Liver (tissue), 9 donors: ENCODE results near the gene KRT34. TPM values are rescaled to one million over a fixed set of nuclear protein-coding genes. Genes with fewer than 3 reads are reported as not detected.
"Not testable (repeated sequence)": the region's sequence is repeated elsewhere in the genome, so short reads cannot be mapped to it uniquely, and the experiment has no call there.

ENCODE experiments used
- DNase-seq: peaks from one replicate; pipeline ENCODE4 v3.0.0-alpha.2; 2017; ENCODE audit warnings: low spot score
- H3K27ac ChIP-seq, 2 donors: one replicate each; pipeline ENCODE4 v1.7.0; 2013; ENCODE audit warnings: inconsistent platforms in 2 of 2, low read length in 2 of 2, control low read depth in 1 of 2, low read depth in 1 of 2, mild to moderate bottlenecking in 1 of 2
- H3K27me3 ChIP-seq, 4 donors: one replicate each; pipeline versions ENCODE4 v1.6.1 to v1.7.0; 2013; ENCODE audit warnings: low read length in 3 of 4, inconsistent platforms in 1 of 4, mild to moderate bottlenecking in 1 of 4, moderate library complexity in 1 of 4; ENCODE audit not compliant: control insufficient read depth in 4 of 4, insufficient read depth in 4 of 4
- H3K36me3 ChIP-seq, 4 donors: one replicate each; pipeline versions ENCODE4 v1.6.1 to v1.7.0; 2013; ENCODE audit warnings: low read length in 3 of 4, mild to moderate bottlenecking in 3 of 4, low read depth in 1 of 4, moderate library complexity in 1 of 4; ENCODE audit not compliant: control insufficient read depth in 4 of 4, insufficient read depth in 3 of 4
- H3K4me1 ChIP-seq, 4 donors: one replicate each; pipeline versions ENCODE4 v1.6.1 to v1.7.0; 2013; ENCODE audit warnings: low read length in 3 of 4, mild to moderate bottlenecking in 3 of 4, moderate library complexity in 1 of 4; ENCODE audit not compliant: control insufficient read depth in 4 of 4, insufficient read depth in 4 of 4
- H3K4me3 ChIP-seq, 3 donors: one replicate each; pipeline versions ENCODE4 v1.6.1 to v1.7.0; 2013; ENCODE audit warnings: low read length in 3 of 3, control low read depth in 1 of 3, low read depth in 1 of 3, mild to moderate bottlenecking in 1 of 3
- H3K9ac ChIP-seq, 2 donors: one replicate each; pipeline ENCODE4 v1.7.0; 2013; ENCODE audit warnings: low read length in 2 of 2, mild to moderate bottlenecking in 2 of 2, moderate library complexity in 2 of 2, control low read depth in 1 of 2, low read depth in 1 of 2
- H3K9me3 ChIP-seq, 4 donors: one replicate each; pipeline versions ENCODE4 v1.6.1 to v1.7.0; 2013; ENCODE audit warnings: low read length in 3 of 4; ENCODE audit not compliant: control insufficient read depth in 4 of 4
- ATF3 ChIP-seq: IDR thresholded peaks from 2 replicates; pipeline ENCODE4 v1.6.1; 2016; ENCODE audit warnings: antibody characterized with exemption
- CTCF ChIP-seq: fragments of 150-350 bp; IDR thresholded peaks from 2 replicates; pipeline ENCODE4 v1.5.1; 2017; ENCODE audit warnings: improper control_type of control experiment, low read depth, low read length; ENCODE audit not compliant: missing input control
- EGR1 ChIP-seq, 2 donors: IDR thresholded peaks; 2 replicates each; pipeline ENCODE4 v1.6.1; 2016 to 2018; ENCODE audit warnings: antibody characterized with exemption in 2 of 2, low read depth in 2 of 2
- FOXA1 ChIP-seq: IDR thresholded peaks from 2 replicates; pipeline ENCODE4 v1.6.1; 2016; ENCODE audit warnings: antibody characterized with exemption
- FOXA2 ChIP-seq: IDR thresholded peaks from 2 replicates; pipeline ENCODE4 v1.6.1; 2016; ENCODE audit warnings: antibody characterized with exemption
- GABPA ChIP-seq, 2 donors: IDR thresholded peaks in 1 of 2; conservative IDR thresholded peaks in 1 of 2; 2 replicates each; pipeline ENCODE4 v1.6.1; 2016; ENCODE audit warnings: antibody characterized with exemption in 2 of 2, mild to moderate bottlenecking in 1 of 2, moderate library complexity in 1 of 2
- HNF4A ChIP-seq, 2 donors: conservative IDR thresholded peaks; 2 replicates each; pipeline ENCODE4 v1.6.1; 2016; ENCODE audit warnings: antibody characterized with exemption in 2 of 2, mild to moderate bottlenecking in 2 of 2
- HNF4G ChIP-seq: IDR thresholded peaks from 2 replicates; pipeline ENCODE4 v1.6.1; 2016; ENCODE audit warnings: antibody characterized with exemption
- JUND ChIP-seq, 2 donors: IDR thresholded peaks; 2 replicates each; pipeline ENCODE4 v1.6.1; 2016; ENCODE audit warnings: antibody characterized with exemption in 2 of 2
- MAX ChIP-seq: IDR thresholded peaks from 2 replicates; pipeline ENCODE4 v1.6.1; 2016; ENCODE audit warnings: antibody characterized with exemption
- NR2F2 ChIP-seq: IDR thresholded peaks from 2 replicates; pipeline ENCODE4 v1.6.1; 2016; ENCODE audit warnings: antibody characterized with exemption
- RAD21 ChIP-seq, 2 donors: IDR thresholded peaks; 2 replicates each; pipeline ENCODE4 v1.6.1; 2016; ENCODE audit warnings: antibody characterized with exemption in 2 of 2, mild to moderate bottlenecking in 2 of 2
- REST ChIP-seq: IDR thresholded peaks from 2 replicates; pipeline ENCODE4 v1.6.1; 2016; ENCODE audit warnings: antibody characterized with exemption, mild to moderate bottlenecking
- RXRA ChIP-seq, 2 donors: IDR thresholded peaks; 2 replicates each; pipeline ENCODE4 v1.6.1; 2017 to 2018; ENCODE audit warnings: antibody characterized with exemption in 2 of 2, mild to moderate bottlenecking in 1 of 2
- SP1 ChIP-seq: IDR thresholded peaks from 2 replicates; pipeline ENCODE4 v1.6.1; 2018; ENCODE audit warnings: antibody characterized with exemption, mild to moderate bottlenecking
- TAF1 ChIP-seq: conservative IDR thresholded peaks from 2 replicates; pipeline ENCODE4 v1.6.1; 2016; ENCODE audit warnings: antibody characterized with exemption, mild to moderate bottlenecking
- YY1 ChIP-seq: IDR thresholded peaks from 2 replicates; pipeline ENCODE4 v1.6.1; 2016; ENCODE audit warnings: antibody characterized with exemption, mild to moderate bottlenecking
- ZBTB33 ChIP-seq: IDR thresholded peaks from 2 replicates; pipeline ENCODE4 v1.6.1; 2016; ENCODE audit warnings: antibody characterized with exemption
- WGBS: extraction: QIAGEN DNeasy Blood & Tissue Kit; methylation state at CpG from one replicate; pipeline ENCODE4 v1.1.7; 2013; 5-methylcytosine and 5-hydroxymethylcytosine counted together
- polyA plus RNA-seq, 2 donors: library from polyadenylated mRNA; stranded (reverse) in 1 of 2; unstranded in 1 of 2; fragments of 200-250 nt in 1 of 2; fragments of >200 nt in 1 of 2; fragmentation: Nextera tagmentation in 1 of 2; extraction: Ambion mirVana in 1 of 2; gene quantifications; one replicate each; pipeline versions ENCODE4 v1.2.1 to v1.2.3, GENCODE V29; 2013 to 2015
- total RNA-seq, 2 donors: library from RNA; depleted of rRNA; stranded (reverse); fragments of >200 nt; gene quantifications; one replicate each; pipeline ENCODE4 v1.2.3, GENCODE V29; 2014
- donor health status: healthy.
- donor health status: healthy.
- donor health status: healthy.
- donor health status: healthy.
- donor health status: healthy.

The KRT34 gene
- total and polyA plus RNA-seq, 4 donors: not detected

GRCh38 chr17:41428591-41429291 is 46.6 kb upstream of the KRT34 start:
- H3K9ac ChIP-seq: no peak overlapping the region
- no peaks in the 10 kb centered on the region for H3K9me3 ChIP-seq
- H3K4me3 ChIP-seq: no peak overlapping the region
- H3K36me3 ChIP-seq: no peaks in the 10 kb centered on the region
- WGBS: 79% methylated on average over 4 of the region's 4 CpGs
- no peaks in the 10 kb centered on the region for H3K4me1 ChIP-seq
- no peak for DNase-seq
- H3K27ac ChIP-seq: no peak overlapping the region
- peaks cover 0 to 3% (median 0%) of the 10 kb centered on the region in 4 donors for H3K27me3 ChIP-seq
- TF ChIP-seq FOXA1 (no peak), FOXA2 (no peak), JUND (IDR thresholded peaks at IDR 0.05) (no peak), RAD21 (IDR thresholded peaks at IDR 0.05) (no peak), TAF1 (no peak), HNF4A (conservative IDR thresholded peaks at IDR 0.05) (no peak), SP1 (no peak), YY1 (no peak)

GRCh38 chr17:41424111-41424635 is 42.1 kb upstream of the KRT34 start, which contains the start of gene KRT37:
KRT37 (minus strand) TSS chr17:41424585; CDS start chr17:41424523, 62 bp downstream.
- Histone ChIP-seq H3K9me3 (no peaks in the 10 kb centered on the region), H3K36me3 (no peaks in the 10 kb centered on the region), H3K27ac (no peak within 1 kb of the TSS), H3K9ac (no peak within 1 kb of the TSS), H3K27me3 (no peaks in the 10 kb centered on the region), H3K4me1 (no peaks in the 10 kb centered on the region), H3K4me3 (no peak within 1 kb of the TSS)
- no peak for DNase-seq
- TF ChIP-seq GABPA (IDR thresholded peaks at IDR 0.05 in 1 of 2, conservative IDR thresholded peaks at IDR 0.05 in 1 of 2) (no peak), CTCF (no peak), NR2F2 (no peak), SP1 (no peak), FOXA2 (no peak), JUND (IDR thresholded peaks at IDR 0.05) (no peak), EGR1 (IDR thresholded peaks at IDR 0.05; ENCODE audit: low read depth in 2 of 2) (no peak), HNF4A (conservative IDR thresholded peaks at IDR 0.05) (no peak), TAF1 (no peak), REST (no peak), RXRA (IDR thresholded peaks at IDR 0.05) (no peak), YY1 (no peak), HNF4G (no peak), MAX (no peak), FOXA1 (no peak), ZBTB33 (no peak), ATF3 (no peak), RAD21 (IDR thresholded peaks at IDR 0.05) (no peak)
- 96% methylated on average over 13 of the region's 13 CpGs for WGBS

GRCh38 chr17:41422586-41422985 is 40.5 kb upstream of the KRT34 start:
- H3K27me3 ChIP-seq, H3K9ac ChIP-seq, H3K4me1 ChIP-seq, H3K4me3 ChIP-seq, DNase-seq, H3K36me3 ChIP-seq, H3K27ac ChIP-seq, H3K9me3 ChIP-seq: not testable (repeated sequence)
- WGBS: 92% methylated on average over 11 of the region's 11 CpGs
